Measurements from ENCODE around the gene FMR1. TPM values are rescaled to one million over a fixed set of nuclear protein-coding genes. Genes with fewer than 3 reads are reported as not detected.
A peak's percentile ranks its signal among the peaks of the same experiment; 100 is the strongest.

Gene FMR1
- 100 to 1,000 TPM; 124 to 147 (median 127) TPM for total RNA-seq
- 83.9 TPM for total RNA-seq (2013)

- Histone ChIP-seq H3K4me3 (ENCODE audit: low read length) (peak within 1 kb of the TSS; percentile 99), H3K27ac (ENCODE audit: low read length) (peak within 1 kb of the TSS; percentile 97), H3K36me3 (ENCODE audit: control insufficient read depth, insufficient read depth, low read length) (no peaks in the 10 kb centered on the region), H3K27me3 (ENCODE audit: control insufficient read depth, insufficient read depth, low read length) (no peaks in the 10 kb centered on the region), H3K4me1 (ENCODE audit: control insufficient read depth, insufficient read depth, low read length) (peaks cover 10% of the 10 kb centered on the region), H3K9me3 (ENCODE audit: control insufficient read depth, insufficient read depth, low read length) (no peaks in the 10 kb centered on the region)
- intact Hi-C loops (cut with micrococcal nuclease) = loop anchor here (5.0 to 10.0 kb wide), 2 partner anchors 471 to 1603 kb away; no protein-coding TSS in a partner anchor
- Mint-ChIP-seq H3K4me3 (peak within 1 kb of the TSS; percentile 95), H3K9me3 (no peaks in the 10 kb centered on the region), H3K27me3 (ENCODE audit: low read depth in 2 of 2) (no peaks in the 10 kb centered on the region), H3K36me3 (no peaks in the 10 kb centered on the region), H3K27ac (peak within 1 kb of the TSS; percentile 87 to 96), H3K4me1 (peaks cover 28 to 31% of the 10 kb centered on the region in 2 donors)
- TF ChIP-seq, protein P1, sequence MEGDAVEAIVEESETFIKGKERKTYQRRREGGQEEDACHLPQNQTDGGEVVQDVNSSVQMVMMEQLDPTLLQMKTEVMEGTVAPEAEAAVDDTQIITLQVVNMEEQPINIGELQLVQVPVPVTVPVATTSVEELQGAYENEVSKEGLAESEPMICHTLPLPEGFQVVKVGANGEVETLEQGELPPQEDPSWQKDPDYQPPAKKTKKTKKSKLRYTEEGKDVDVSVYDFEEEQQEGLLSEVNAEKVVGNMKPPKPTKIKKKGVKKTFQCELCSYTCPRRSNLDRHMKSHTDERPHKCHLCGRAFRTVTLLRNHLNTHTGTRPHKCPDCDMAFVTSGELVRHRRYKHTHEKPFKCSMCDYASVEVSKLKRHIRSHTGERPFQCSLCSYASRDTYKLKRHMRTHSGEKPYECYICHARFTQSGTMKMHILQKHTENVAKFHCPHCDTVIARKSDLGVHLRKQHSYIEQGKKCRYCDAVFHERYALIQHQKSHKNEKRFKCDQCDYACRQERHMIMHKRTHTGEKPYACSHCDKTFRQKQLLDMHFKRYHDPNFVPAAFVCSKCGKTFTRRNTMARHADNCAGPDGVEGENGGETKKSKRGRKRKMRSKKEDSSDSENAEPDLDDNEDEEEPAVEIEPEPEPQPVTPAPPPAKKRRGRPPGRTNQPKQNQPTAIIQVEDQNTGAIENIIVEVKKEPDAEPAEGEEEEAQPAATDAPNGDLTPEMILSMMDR (IDR thresholded peaks at IDR 0.05) = no peak
- ATAC-seq (peak; percentile 87 to 93 (median 89)), DNase-seq (peak; percentile 88 to 96)
- WGBS (ENCODE audit: insufficient coverage) = 5% methylated on average over 61 of the region's 66 CpGs
Observed at GRCh38 chrX:147911192-147912022, at the start of gene FMR1. TSS of gene FMR1 (plus strand) at chrX:147911919. CDS start at chrX:147912180, 261 bp downstream.

DNA sequence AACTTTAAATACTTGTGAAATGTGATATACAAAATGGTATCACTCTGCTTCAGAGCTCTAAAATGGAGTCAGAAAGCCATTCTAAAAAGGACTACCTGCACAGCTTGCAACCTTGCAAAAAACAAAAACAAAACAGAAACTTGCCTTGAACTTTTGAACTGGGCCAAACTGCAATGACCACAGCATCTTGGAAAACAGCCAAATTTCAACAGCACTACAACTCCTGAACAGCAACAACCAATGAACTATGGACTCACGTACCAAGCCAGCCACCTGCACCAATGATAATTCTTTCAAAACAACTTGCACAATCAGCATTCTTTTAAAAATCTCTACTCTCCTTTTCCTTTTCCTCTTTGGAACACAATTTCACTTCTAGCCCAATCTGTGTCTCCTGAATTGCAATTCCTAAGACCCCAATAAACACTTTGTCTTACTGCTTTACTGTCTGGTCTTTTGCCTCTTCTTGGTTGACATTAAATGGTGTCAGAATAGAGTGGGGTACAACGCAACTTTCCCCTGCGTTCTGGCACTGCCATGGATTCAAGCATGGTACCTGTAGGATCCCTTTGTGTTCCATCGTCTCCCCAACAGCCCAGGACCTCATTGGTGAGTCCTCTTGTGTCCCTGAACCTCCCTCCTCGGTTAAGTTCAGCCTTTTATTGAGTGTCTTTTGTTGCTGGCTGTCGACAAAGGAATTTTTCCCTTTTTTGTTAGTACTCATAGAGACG, 35.7 kb upstream of the FMR1 start:
- ATAC-seq (peak; percentile 21 to 54 (median 32)), DNase-seq (peak in 1 of 2 donors; percentile 14)
- 84% methylated on average over 5 of the region's 7 CpGs for WGBS (ENCODE audit: insufficient coverage)

DNA sequence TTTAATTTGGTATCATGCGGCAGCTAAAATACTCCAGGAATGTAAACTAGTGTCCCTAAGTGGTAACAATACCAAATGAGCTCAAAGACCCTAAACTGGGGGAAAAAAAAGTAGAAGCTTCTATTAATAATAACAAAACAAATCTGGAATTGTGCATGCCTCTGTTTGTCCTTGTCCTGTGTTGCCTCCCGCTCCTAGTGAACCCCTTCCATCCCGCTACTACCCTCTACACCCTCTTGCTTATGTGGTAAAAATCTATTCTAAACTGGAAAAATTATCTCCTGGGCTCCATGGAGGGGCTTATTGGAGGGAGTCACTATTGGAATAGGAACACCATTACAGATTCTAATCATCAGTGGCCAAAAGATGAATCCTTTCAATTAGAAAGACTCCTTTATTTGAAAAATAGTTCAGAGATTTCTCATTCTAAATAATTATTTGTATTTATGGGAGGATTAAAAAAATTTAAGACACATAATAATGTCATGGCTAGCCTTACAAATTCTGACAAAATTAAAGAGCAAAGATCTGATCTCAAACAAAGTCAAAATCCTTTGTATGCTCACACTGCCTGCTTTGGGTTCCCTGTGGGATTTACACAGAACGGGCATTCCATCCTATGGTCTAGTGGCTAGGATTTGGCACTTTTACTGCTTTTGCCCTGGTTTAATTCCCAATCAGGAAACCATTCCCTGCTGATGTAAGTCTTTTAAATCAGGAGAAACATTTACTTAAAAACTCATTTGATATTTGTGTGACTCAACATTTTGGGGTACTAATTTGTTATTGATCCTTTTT, 34.7 kb upstream of the FMR1 start:
- no peaks in the 10 kb centered on the region for H3K36me3 ChIP-seq (ENCODE audit: control insufficient read depth, insufficient read depth, low read length)
- H3K9me3 ChIP-seq (ENCODE audit: control insufficient read depth, insufficient read depth, low read length) = no peaks in the 10 kb centered on the region
- 100% methylated on average over 1 of the region's 4 CpGs for WGBS (ENCODE audit: insufficient coverage)
- Mint-ChIP-seq H3K4me1 (peaks cover 11% of the 10 kb centered on the region in 2 donors), H3K27me3 (ENCODE audit: low read depth in 2 of 2) (peaks cover 2 to 9% of the 10 kb centered on the region in 2 donors), H3K4me3 (no peak overlapping the region), H3K36me3 (no peaks in the 10 kb centered on the region), H3K27ac (no peak overlapping the region), H3K9me3 (peaks cover 0 to under 1% of the 10 kb centered on the region in 2 donors)
- DNase-seq (no peak), ATAC-seq (no peak)
- H3K27me3 ChIP-seq (ENCODE audit: control insufficient read depth, insufficient read depth, low read length) = no peaks in the 10 kb centered on the region
- H3K4me1 ChIP-seq (ENCODE audit: control insufficient read depth, insufficient read depth, low read length) = no peaks in the 10 kb centered on the region
- intact Hi-C loops (cut with micrococcal nuclease) = no loop called here
- TF ChIP-seq, protein P1 (IDR thresholded peaks at IDR 0.05) = no peak
- no peak overlapping the region for H3K4me3 ChIP-seq (ENCODE audit: low read length)
- no peak overlapping the region for H3K27ac ChIP-seq (ENCODE audit: low read length)

More for the DNA sequence above, 35.7 kb upstream of the FMR1 start:
- Histone ChIP-seq H3K36me3 (ENCODE audit: control insufficient read depth, insufficient read depth, low read length) (no peaks in the 10 kb centered on the region), H3K9me3 (ENCODE audit: control insufficient read depth, insufficient read depth, low read length) (no peaks in the 10 kb centered on the region), H3K27me3 (ENCODE audit: control insufficient read depth, insufficient read depth, low read length) (no peaks in the 10 kb centered on the region), H3K27ac (ENCODE audit: low read length) (no peak overlapping the region), H3K4me1 (ENCODE audit: control insufficient read depth, insufficient read depth, low read length) (no peaks in the 10 kb centered on the region), H3K4me3 (ENCODE audit: low read length) (no peak overlapping the region)
- H3K4me1 Mint-ChIP-seq = peaks cover 11% of the 10 kb centered on the region in 2 donors
- H3K27ac Mint-ChIP-seq = peak overlapping the region in 1 of 2 donors; percentile 63
- H3K36me3 Mint-ChIP-seq = no peaks in the 10 kb centered on the region
- H3K4me3 Mint-ChIP-seq = no peak overlapping the region
- intact Hi-C loops (cut with micrococcal nuclease) = no loop called here
- peaks cover under 1 to 3% of the 10 kb centered on the region in 2 donors for H3K9me3 Mint-ChIP-seq
- peaks cover 2 to 14% of the 10 kb centered on the region in 2 donors for H3K27me3 Mint-ChIP-seq (ENCODE audit: low read depth in 2 of 2)
- TF ChIP-seq, protein P1 (IDR thresholded peaks at IDR 0.05) = no peak
